Testis (tissue), 2 donors: ENCODE data around the gene TIMMDC1.

ENCODE experiments used
- CTCF ChIP-seq, 3 experiments: fragments of 450-650 bp in 2 of 3; fragments of 200-600 bp in 1 of 3; sonication (generic) in 1 of 3; IDR thresholded peaks; one replicate each; pipeline ENCODE4 v1.5.1; 2016 to 2019; ENCODE audit warnings: antibody characterized with exemption in 3 of 3, mild to moderate bottlenecking in 2 of 3, moderate library complexity in 1 of 3
- POLR2A ChIP-seq: fragments of 450-650 bp; IDR thresholded peaks from one replicate; pipeline ENCODE4 v1.6.1; 2017; ENCODE audit warnings: antibody characterized with exemption, mild to moderate bottlenecking, moderate library complexity

DNA sequence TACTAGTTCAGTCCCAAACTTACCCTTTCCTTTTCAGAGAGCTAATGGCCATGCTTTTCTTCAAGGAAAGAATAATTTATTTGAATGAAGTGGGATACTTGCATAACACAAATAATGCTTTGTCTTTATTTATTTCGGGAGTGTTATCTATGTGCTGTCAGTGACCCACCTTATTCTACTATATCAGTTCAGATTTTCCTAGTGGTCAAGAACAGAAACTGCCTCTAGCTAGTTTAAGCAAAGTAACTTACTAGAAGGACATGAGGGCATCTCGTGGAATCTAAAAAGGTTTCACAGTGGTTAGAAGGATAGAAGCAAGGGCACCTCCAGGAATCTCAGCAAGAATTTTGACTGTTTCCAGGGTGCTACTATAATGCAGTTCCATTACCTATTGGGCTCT lies 3.8 kb upstream of the TIMMDC1 start:
- TF ChIP-seq CTCF (IDR thresholded peaks at IDR 0.05) (peak in 1 of 3 experiments; percentile 4), POLR2A (no peak)
